AG08395 (cell line): ENCODE results near the gene MRPL45.

Source experiments
- DNase-seq: peaks from one replicate; pipeline ENCODE4 v3.0.0; 2012; ENCODE audit warnings: mixed read lengths, low spot score

The MRPL45 gene

GRCh38 chr17:38325221-38325851, 28.4 kb downstream of the MRPL45 start:
- DNase-seq = no peak

- no peak for DNase-seq
Measured at GRCh38 chr17:38326996-38327792, 30.2 kb downstream of the MRPL45 start.

- DNase-seq = no peak
Measured at GRCh38 chr17:38327936-38328335, 31.0 kb downstream of the MRPL45 start.

- DNase-seq = no peak
Measured at GRCh38 chr17:38328620-38329019, 31.7 kb downstream of the MRPL45 start.

- no peak for DNase-seq
Measured at GRCh38 chr17:38329284-38329683, 32.3 kb downstream of the MRPL45 start.

DNA sequence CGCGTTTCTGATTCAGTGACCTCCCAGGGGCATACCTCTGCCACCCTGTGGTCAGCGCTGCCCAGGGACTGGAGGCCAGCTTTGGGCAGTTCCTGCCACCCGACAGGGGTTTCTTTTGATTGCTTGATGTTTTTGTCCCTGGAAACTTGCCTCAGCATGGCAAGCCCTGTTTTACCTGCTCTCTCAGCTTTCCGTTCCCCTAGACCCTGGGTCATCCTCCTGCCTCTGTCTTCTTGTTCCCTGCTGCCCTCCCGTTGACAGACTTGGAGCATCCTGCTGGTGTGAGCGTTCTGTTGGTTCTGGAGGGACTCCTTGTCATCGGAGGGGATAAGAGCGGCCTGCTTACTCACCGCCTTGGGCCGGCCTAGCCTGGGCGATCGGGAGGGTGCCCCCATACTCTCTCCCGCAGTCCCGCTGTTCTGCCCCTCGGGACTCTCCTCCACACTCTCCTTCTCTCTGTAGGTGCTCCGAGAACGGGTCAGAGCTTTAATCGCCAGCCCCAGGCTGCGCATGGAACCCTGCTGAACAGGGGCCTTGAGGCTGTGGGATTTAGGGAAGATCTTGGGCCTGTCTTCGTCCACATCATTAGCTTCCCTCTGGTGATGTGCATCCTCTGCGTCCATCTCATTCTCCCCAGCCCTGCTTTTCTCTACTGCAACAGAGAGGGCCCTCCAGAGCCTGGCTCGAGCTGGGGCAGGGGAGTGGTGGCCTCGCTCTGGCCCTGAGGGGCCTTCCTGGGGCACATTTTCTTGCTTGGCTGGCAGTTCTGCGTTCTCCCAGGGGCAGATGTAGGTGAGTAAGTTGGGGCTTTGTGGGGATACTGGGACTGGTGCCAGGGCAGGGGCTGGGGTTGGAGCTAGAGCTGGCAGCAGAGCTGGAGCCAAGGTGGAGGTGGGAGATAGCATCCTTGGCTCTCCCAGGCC, 33.1 kb downstream of the MRPL45 start:
- DNase-seq = no peak

GRCh38 chr17:38330941-38331411, 34.0 kb downstream of the MRPL45 start:
- DNase-seq = no peak

DNA sequence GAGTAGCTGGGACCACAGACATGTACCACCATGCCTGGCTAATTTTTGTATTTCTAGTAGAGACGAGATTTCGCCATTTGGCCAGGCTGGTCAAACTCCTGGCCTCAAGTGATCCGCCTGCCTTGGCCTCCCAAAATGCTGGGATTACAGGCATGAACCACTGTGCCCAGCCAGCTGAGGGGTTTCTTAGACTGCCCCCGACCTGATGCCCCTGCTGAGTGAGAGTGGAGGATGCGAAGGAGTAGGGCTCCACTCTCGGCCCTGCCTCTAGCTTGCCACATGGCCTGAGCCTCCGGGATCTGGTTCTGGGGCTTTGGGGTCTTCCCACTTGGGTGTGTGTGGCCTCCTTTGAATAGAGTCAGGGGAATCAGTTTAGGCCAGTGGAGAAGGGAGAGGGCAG, 35.8 kb downstream of the MRPL45 start:
- DNase-seq = no peak

DNA sequence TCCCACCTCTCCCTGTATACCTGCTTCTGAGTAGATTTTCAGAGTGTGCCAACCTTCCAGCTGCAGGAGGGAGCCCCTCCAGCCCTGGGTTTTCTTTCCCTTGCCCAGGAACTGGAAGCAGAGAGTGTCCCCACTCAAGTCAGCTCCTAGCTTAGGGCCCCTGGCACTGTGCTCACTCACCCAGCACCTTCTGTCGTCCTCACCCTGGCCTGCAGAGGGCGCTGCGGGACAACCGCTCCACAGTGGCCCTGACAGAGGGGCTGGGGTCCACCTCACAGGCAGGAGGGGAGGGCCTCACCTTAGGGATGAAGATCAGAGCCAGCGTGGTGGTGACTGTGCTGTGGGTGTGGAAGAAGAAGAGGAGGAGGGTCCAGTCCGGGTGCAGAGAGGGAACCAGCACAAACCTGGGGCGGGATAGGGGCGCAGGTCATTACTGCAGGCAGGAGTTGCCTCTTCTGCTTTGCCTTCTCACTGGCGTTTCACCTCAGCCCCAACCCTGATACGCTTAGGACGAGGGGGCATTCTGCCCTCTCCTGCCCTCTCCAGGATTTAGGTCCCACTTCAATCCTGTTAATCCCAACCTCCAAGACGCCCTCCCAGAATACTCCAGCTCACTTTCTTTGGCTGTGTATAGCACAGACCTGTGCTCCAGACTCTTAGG, 36.8 kb downstream of the MRPL45 start:
- peak; percentile 39 for DNase-seq

GRCh38 chr17:38334480-38335364, 37.8 kb downstream of the MRPL45 start:
- no peak for DNase-seq

GRCh38 chr17:38336838-38337237, 39.9 kb downstream of the MRPL45 start:
- no peak for DNase-seq

GRCh38 chr17:38338053-38338452, 41.1 kb downstream of the MRPL45 start:
- no peak for DNase-seq

DNA sequence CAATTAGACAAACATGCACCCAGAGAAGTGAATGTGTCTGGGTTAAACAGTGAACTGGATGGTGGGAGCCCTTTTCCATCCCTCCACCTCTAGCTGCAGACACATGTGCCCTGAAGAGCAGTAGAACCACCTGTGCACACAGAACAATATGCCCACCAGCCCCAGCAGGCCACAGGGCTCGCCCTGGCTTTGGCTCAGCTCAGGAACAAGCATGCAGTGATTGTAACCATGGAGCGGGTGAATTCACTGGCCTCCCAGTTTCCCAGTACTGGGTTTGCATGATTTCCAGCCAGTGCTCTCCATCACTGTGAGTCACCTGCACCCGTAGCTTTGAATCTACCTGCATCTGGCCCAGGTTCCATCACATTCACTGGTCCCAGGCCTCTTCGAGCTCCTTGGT, 41.6 kb downstream of the MRPL45 start:
- DNase-seq = no peak

DNA sequence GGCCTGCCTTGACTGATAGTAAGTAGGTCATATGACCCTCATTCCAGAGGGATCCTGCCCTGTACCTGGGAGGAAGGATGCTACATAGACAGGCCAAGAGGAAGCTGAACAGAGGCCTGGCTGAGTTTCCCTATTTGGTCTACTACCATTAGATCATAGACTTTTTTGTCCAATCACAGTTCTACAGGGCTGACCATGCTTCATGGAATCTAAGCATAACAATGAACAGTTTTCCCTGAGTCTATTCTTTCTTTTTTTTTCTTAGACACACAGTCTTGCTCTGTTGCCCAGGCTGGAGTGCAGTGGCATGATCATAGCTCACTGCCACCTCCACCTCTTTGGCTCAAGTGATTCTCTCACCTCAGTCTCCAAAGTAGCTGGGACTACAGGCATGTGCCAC, 42.9 kb downstream of the MRPL45 start:
- no peak for DNase-seq

GRCh38 chr17:38341035-38341721, 44.2 kb downstream of the MRPL45 start:
- DNase-seq = no peak

GRCh38 chr17:38342886-38343607, 46.1 kb downstream of the MRPL45 start:
- DNase-seq = no peak

- DNase-seq = no peak
Measured at GRCh38 chr17:38343608-38344419, 46.8 kb downstream of the MRPL45 start, which contains the start of gene GPR179. Gene GPR179 (minus strand): TSS chr17:38343956. CDS start chr17:38343789, 167 bp downstream.

GRCh38 chr17:38344420-38344745, 47.4 kb downstream of the MRPL45 start:
- DNase-seq = no peak

DNA sequence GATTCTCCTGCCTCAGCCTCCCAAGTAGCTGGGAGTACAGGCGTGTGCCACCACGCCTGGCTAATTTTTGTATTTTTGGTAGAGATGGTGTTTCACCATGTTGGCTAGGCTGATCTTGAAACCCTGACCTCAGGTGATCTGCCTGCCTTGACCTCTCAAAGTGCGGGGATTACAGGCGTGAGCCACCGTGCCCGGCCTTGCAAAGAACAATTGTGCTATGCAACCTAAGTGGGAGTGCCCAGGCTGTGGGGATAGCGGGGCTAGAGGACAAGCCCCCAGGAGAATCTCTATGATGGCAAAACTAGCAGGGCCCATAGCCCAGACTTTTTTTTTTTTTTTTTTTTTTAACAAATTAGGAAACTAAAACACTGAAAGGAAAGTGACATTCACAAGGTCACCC, 48.8 kb downstream of the MRPL45 start:
- no peak for DNase-seq
